ENCODE measurements around the gene TSEN54. TPM values are rescaled to one million over a fixed set of nuclear protein-coding genes. Genes with fewer than 3 reads are reported as not detected.

Gene TSEN54
- total RNA-seq, 6 experiments from 2014 or later: 8.5 to 13.6 (median 10.2) TPM

Small RNA genes within 50 kb of the gene (microRNA-seq; reads per million reads assigned to microRNA genes)
- gene MIR6785: 0.29 to 0.64 reads per million in 2 donors

Other genes starting within 250 kb of the TSEN54 start
- gene MIF4GD, start 245.3 kb upstream of the TSEN54 start, total RNA-seq: 10 to 100 TPM in 2 of 6 experiments, 1 to 10 TPM in 4; 7.3 to 21.9 (median 8.2) TPM
- gene SLC25A19, start 227.1 kb upstream of the TSEN54 start, total RNA-seq: 10 to 100 TPM in 2 of 6 experiments, 1 to 10 TPM in 4; 3.8 to 13.4 (median 7.3) TPM
- gene GRB2, start 110.8 kb upstream of the TSEN54 start, total RNA-seq: 10 to 100 TPM; 42.4 to 70.5 (median 53.8) TPM
- 10 to 100 TPM; 24.2 to 47.1 (median 29.6) TPM for gene TMEM94, start 59.9 kb upstream of the TSEN54 start, total RNA-seq
- 10 to 100 TPM in 4 of 6 experiments, 1 to 10 TPM in 2; 9.0 to 26.0 (median 12.0) TPM for gene CASKIN2, start 991 bp upstream of the TSEN54 start, total RNA-seq
- 10 to 100 TPM; 32.8 to 71.4 (median 44.6) TPM for gene LLGL2, start 9.2 kb downstream of the TSEN54 start, total RNA-seq
- 100 to 1,000 TPM in 1 of 6 experiments, 10 to 100 TPM in 5; 26.4 to 104 (median 52.9) TPM for gene MYO15B, start 71.3 kb downstream of the TSEN54 start, total RNA-seq
- gene SMIM5, start 116.9 kb downstream of the TSEN54 start, total RNA-seq: under 1 TPM in 5 of 6 experiments, not detected in 1; 0.06 to 0.78 (median 0.29) TPM
- gene RECQL5, start 150.6 kb downstream of the TSEN54 start, total RNA-seq: 10 to 100 TPM; 13.5 to 24.8 (median 18.4) TPM
- gene SAP30BP, start 150.8 kb downstream of the TSEN54 start, total RNA-seq: 10 to 100 TPM; 24.0 to 36.0 (median 27.0) TPM
- gene ITGB4, start 204.9 kb downstream of the TSEN54 start, total RNA-seq: 1 to 10 TPM in 5 of 6 experiments, under 1 TPM in 1; 0.92 to 4.1 (median 2.0) TPM
- gene GALK1, start 248.7 kb downstream of the TSEN54 start, total RNA-seq: 10 to 100 TPM; 38.6 to 87.4 (median 76.9) TPM